PC-9 (cell line): Measurements from ENCODE around the gene TRIM9.

Experiments used
- EZH2 ChIP-seq: fragments of 200-600 bp; sonication (generic); IDR thresholded peaks from 2 replicates; pipeline ENCODE4 v1.8.0; 2017; ENCODE audit warnings: antibody characterized with exemption, low read depth
- TF ChIP-seq, protein P1 (sequence below): fragments of 200-600 bp; sonication (generic); conservative IDR thresholded peaks from 2 replicates; pipeline ENCODE4 v1.6.1; 2017; ENCODE audit warnings: mixed run types, antibody characterized with exemption, mild to moderate bottlenecking, moderate library complexity

DNA sequence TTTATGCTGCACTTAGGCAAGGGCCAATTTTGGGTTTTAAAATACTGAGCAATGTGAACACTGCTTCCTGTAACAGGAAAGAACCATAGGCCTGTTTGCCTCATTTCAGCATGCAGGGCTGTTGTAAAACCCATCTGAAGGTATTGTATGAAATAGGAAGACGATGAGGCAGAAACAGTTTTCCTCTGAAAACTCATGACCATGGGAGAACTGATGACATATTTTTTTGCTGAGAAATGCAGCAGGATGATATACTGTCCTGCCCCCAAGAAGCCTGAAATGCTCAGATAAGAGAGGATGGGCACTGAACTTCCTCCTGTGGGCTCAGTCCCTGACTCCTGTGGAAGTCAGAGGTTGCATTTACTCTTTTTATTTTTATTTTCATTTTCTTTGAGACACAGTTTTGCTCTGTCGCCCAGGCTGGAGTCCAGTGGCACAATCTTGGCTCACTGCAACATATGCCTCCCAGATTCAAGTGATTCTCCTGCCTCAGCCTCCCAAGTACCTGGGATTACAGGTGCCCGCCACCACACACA, 168.0 kb downstream of the TRIM9 start:
- TF ChIP-seq, protein P1, sequence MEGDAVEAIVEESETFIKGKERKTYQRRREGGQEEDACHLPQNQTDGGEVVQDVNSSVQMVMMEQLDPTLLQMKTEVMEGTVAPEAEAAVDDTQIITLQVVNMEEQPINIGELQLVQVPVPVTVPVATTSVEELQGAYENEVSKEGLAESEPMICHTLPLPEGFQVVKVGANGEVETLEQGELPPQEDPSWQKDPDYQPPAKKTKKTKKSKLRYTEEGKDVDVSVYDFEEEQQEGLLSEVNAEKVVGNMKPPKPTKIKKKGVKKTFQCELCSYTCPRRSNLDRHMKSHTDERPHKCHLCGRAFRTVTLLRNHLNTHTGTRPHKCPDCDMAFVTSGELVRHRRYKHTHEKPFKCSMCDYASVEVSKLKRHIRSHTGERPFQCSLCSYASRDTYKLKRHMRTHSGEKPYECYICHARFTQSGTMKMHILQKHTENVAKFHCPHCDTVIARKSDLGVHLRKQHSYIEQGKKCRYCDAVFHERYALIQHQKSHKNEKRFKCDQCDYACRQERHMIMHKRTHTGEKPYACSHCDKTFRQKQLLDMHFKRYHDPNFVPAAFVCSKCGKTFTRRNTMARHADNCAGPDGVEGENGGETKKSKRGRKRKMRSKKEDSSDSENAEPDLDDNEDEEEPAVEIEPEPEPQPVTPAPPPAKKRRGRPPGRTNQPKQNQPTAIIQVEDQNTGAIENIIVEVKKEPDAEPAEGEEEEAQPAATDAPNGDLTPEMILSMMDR = no peak
- TF ChIP-seq EZH2 = no peak
